ENCODE data around the gene VCAN.

GRCh38 chr5:83554686-83555085, 83.1 kb downstream of the VCAN start:
- TF ChIP-seq, protein P1, sequence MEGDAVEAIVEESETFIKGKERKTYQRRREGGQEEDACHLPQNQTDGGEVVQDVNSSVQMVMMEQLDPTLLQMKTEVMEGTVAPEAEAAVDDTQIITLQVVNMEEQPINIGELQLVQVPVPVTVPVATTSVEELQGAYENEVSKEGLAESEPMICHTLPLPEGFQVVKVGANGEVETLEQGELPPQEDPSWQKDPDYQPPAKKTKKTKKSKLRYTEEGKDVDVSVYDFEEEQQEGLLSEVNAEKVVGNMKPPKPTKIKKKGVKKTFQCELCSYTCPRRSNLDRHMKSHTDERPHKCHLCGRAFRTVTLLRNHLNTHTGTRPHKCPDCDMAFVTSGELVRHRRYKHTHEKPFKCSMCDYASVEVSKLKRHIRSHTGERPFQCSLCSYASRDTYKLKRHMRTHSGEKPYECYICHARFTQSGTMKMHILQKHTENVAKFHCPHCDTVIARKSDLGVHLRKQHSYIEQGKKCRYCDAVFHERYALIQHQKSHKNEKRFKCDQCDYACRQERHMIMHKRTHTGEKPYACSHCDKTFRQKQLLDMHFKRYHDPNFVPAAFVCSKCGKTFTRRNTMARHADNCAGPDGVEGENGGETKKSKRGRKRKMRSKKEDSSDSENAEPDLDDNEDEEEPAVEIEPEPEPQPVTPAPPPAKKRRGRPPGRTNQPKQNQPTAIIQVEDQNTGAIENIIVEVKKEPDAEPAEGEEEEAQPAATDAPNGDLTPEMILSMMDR (tag by site-specific recombination; IDR thresholded peaks at IDR 0.05), result no peak
- no peak for TF ChIP-seq ZBTB48 (tag by site-specific recombination; IDR thresholded peaks at IDR 0.05)
- no peak for TF ChIP-seq ZNF140 (tag by site-specific recombination; IDR thresholded peaks at IDR 0.05)
- TF ChIP-seq ZNF433 (tag by site-specific recombination; IDR thresholded peaks at IDR 0.05; ENCODE audit: low read depth), result no peak
- no peak for TF ChIP-seq ZBTB11 (tag by site-specific recombination; conservative IDR thresholded peaks at IDR 0.05; ENCODE audit: low read depth)

All from HEK293 (cell line).